Islet of Langerhans (tissue), 1 donor: ENCODE measurements around the gene JAZF1.

ENCODE experiments used
- FAIRE-seq: peaks from one replicate; lab custom pipeline; 2011; peaks lifted over from hg19 to GRCh38; lab: Jason Lieb, UNC

Gene JAZF1

GRCh38 chr7:27963056-27963455 lies 217.5 kb downstream of the JAZF1 start:
- no peak for FAIRE-seq

- no peak for FAIRE-seq
Measured at GRCh38 chr7:27962273-27962672, 218.3 kb downstream of the JAZF1 start.

GRCh38 chr7:27961255-27961654 lies 219.3 kb downstream of the JAZF1 start:
- FAIRE-seq, result no peak

- FAIRE-seq, result no peak
Measured at GRCh38 chr7:27960415-27960814, 220.2 kb downstream of the JAZF1 start.

GRCh38 chr7:27958933-27959548 lies 221.6 kb downstream of the JAZF1 start:
- FAIRE-seq, result no peak

GRCh38 chr7:27955596-27955995 lies 225.0 kb downstream of the JAZF1 start:
- no peak for FAIRE-seq

- no peak for FAIRE-seq
Measured at GRCh38 chr7:27955011-27955410, 225.6 kb downstream of the JAZF1 start.

- FAIRE-seq, result no peak
Measured at GRCh38 chr7:27953777-27954176, 226.8 kb downstream of the JAZF1 start.

- no peak for FAIRE-seq
Measured at GRCh38 chr7:27953361-27953760, 227.2 kb downstream of the JAZF1 start.

- FAIRE-seq, result no peak
Measured at GRCh38 chr7:27952456-27953285, 227.9 kb downstream of the JAZF1 start.

- no peak for FAIRE-seq
Measured at GRCh38 chr7:27950123-27950522, 230.5 kb downstream of the JAZF1 start.

GRCh38 chr7:27948861-27949260 lies 231.7 kb downstream of the JAZF1 start:
- FAIRE-seq, result no peak

GRCh38 chr7:27947586-27948278 lies 232.9 kb downstream of the JAZF1 start:
- FAIRE-seq, result no peak

GRCh38 chr7:27946351-27946750 lies 234.2 kb downstream of the JAZF1 start:
- no peak for FAIRE-seq

- FAIRE-seq, result no peak
Measured at GRCh38 chr7:27945058-27945795, 235.4 kb downstream of the JAZF1 start.

- FAIRE-seq, result no peak
Measured at GRCh38 chr7:27944643-27945042, 236.0 kb downstream of the JAZF1 start.

- no peak for FAIRE-seq
Measured at GRCh38 chr7:27943241-27943640, 237.4 kb downstream of the JAZF1 start.

- no peak for FAIRE-seq
Measured at GRCh38 chr7:27942711-27943110, 237.9 kb downstream of the JAZF1 start.

- FAIRE-seq, result no peak
Measured at GRCh38 chr7:27941522-27941921, 239.1 kb downstream of the JAZF1 start.

GRCh38 chr7:27940341-27940740 lies 240.3 kb downstream of the JAZF1 start:
- FAIRE-seq, result no peak

GRCh38 chr7:27939893-27940292 lies 240.7 kb downstream of the JAZF1 start:
- no peak for FAIRE-seq

- no peak for FAIRE-seq
Measured at GRCh38 chr7:27936768-27937102, 243.9 kb downstream of the JAZF1 start.
